GM18868 (cell line): Measurements from ENCODE around the gene GLIS2.

ENCODE experiments used
- ATAC-seq: cut with Tn5 transposase; IDR thresholded peaks from one replicate; pipeline ENCODE4 v1.9.1; 2021; ENCODE audit warnings: mild to moderate bottlenecking, moderate library complexity; ENCODE audit not compliant: unreplicated experiment

Gene GLIS2

DNA sequence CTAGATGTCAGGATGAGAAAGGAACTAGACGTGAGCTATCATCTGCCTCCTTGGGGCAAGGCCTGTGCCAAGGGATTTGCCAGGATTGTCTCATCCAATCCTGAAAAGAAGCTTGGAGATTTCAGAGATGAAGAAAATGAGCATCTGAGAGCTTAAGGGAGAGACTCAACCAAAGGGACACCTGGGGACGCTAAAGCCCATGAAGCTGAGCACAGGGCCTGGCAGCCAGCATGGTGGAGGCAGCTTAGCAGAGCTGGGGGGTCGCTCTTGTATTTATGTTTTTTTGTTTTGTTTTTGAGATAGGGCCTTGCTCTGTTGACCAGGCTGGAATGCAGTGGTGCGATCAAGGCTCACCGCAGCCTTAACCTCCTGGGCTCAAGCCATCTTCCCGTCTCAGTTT lies 18.4 kb upstream of the GLIS2 start:
- no peak for ATAC-seq

DNA sequence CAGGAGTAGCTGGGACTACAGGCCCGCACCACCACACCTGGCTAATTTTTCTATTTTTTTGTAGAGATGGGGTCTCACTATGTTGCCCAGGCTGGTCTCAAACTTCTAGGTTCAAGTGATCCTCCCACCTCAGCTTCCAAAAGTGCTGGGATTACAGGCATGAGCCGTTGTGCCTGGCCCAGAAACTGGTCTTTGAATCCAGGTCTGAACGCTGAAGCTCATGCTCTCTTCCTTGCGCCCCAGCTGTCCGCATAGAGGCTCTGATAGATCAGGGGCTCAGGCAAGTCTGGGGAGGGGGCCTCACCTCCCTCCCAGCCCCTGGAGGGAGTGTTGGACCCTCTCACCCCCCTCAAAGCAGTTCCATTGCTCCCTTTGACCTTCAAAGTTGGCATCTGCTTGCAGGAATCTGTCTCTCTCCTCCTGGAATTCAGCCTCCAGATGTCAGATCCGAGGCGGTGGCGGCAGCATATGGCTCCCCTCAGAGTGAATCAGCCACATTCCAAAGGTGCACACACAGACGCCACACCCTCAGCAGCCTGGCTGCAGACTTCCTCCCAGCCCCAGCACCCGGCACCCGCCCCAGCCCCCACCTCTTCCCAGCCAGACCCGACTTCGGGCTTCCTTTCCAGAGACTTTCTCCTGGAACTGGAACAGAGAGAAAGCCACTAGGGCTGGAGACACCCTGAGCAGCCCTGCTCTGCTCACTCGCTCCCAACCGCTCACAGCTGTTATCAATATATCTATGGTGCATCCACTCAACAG lies 16.9 kb upstream of the GLIS2 start:
- no peak for ATAC-seq

DNA sequence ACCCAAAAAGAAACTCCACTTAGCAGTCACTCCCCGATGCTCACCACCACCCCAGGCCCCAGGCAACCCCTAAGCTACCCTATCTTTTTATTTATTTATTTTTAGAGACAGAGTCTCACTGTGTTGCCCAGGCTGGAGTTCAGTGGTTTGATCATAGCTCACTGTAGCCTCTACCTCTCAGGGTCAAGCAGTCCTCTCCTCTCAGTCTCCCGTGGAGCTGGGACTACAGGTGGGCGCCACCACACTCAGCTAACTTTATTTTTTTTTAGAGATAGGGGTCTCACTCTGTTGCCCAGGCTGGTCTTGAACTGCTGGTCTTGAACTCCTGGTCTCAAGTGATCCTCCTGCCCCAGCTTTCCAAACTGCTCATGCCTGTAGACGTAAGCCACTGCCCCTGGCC lies 14.7 kb upstream of the GLIS2 start:
- ATAC-seq = no peak

DNA sequence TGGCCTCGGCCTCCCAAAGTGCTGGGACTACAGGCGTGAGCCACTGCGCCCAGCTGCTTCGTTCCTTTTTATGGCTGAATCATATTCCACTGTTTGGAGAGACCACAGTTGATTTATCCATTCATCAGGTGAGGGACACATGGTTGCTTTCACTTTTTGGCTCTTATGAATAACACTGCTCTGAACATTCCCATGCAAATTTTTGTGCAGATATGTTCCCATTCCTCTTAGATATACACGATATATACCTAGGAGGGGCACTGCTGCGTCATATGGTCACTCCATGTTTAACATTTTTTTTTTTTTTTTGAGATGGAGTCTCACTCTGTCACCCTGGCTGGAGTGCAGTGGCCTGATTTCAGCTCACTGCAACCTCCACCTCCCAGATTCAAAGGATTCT lies 13.9 kb upstream of the GLIS2 start:
- ATAC-seq = no peak

DNA sequence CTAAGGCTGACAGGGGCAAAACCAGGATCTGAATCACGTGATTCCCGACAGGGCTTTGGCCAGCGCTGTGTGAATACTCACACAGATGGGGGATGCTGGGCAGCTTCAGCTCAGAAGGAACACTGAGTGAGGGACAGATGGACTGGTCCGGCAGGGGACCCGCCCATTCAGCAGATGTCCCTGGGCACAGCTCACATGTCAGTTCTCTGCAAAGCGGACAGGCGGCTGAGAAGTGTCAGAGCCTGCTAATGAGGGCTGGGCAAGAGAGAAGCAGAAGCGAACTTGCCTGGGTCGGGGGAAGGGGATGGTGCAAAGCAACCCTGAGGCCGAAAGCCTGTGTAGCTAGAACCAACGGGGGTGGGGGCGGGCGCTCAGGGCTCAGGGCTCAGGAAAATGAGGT lies 11.9 kb upstream of the GLIS2 start:
- no peak for ATAC-seq

DNA sequence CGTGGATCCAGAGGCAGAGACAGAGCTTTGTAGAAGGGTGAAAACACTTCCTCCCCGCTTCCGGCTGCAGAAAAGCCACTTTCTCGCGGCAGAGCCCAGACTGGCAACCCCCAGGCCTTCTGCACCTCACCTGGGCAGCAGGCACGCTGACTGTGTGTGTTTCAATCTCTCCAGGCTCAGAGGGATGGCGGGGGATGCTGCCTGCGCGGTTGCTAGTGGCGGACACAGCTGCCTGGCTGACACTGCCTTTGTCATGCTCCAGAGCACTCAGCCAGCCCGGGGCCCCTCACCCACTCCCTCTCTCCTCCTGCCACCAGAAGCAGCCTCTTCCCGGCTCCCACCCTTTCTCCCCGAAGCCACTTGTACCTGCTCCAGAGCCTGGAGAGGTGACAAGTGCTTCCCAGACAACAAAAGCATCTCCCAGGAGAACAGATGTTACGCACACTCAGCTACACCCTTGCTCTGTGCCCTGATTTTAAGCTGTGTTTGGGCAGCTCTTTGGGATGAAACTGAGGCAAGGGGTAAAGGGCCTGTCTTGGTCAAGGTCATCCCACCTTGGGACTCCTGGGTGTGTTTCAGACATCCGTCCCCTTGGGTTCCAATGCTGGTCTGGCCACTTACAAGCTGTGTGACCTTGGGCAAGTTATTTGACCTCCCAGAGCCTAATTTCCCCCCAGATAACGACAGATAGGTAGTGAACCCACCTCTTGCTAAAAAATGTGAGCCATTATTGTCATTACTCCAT lies 9.2 kb upstream of the GLIS2 start:
- no peak for ATAC-seq

DNA sequence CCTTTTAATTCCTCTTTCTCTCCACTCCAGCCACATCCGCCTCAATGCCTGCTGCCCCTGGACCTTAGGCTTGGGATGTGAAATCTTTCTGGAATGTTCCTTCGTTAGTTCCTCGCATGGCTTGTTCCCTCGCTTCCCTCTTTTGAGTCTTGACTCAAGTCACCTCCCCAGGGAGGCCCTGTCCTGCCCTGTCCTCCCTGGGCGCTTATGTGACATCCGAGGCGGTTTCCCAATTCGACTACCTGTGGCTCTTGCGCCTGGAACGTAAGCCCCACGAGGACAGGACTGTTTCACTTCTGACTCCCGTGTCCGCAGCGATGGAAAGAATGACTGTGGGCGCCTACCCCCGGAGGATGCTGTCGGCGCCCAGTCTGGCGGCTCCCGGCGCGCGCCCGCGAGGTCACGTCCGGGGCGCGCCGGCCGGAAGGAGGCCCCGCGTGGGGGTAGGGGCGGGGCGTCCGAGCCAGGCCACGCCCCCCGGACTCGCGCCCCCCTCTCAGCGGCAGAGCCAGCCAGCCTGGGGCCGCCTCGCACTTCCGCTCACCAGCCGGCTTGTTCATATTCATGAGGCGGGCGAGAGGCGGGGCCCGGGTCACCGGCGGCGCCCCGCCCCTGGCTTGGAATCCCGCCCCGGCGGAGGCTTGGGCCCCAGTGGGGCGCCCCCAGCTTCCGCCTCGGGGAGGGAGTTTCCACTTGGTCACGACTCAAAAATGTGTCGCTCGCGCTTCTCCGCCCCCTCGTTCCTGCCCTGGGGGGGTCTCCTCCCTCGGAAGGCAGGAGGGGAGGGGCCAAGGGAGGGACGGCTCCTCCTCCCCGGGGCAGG lies 8.4 kb upstream of the GLIS2 start:
- ATAC-seq = peak; percentile 94

DNA sequence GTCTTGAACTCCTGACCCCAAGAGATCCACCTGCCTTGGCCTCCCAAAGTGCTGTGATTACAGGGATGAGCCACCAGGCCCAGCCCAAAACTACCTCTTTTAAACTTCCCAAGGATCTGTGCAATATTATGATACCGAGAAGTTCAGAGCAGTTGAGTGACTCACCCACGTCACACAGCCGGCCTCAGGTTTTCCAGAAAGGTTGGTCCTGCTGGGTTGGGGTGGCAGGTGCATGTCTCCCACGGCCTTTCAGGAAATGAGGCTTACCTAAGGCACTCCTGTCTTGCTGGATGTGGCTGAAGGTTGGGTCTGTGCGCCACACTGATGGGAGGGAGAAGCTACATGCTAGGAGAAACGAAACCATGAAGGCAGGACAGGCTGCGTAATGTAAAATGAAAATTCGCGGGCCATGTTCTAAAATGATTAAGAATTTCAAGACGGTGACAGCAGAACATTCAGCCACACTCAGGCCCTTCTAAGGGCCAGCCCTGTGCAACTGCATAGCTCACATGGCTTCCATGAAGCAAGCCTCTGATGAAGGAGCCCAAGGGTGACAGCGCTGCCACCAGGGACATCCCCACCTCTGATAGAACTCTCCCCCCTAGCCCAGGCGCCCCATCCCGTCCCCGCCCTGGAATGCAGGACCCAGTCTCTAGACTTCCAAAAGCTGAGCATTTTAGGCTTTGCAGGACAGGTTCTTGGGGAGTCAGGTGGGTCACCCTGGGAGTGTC lies 6.6 kb upstream of the GLIS2 start:
- no peak for ATAC-seq

DNA sequence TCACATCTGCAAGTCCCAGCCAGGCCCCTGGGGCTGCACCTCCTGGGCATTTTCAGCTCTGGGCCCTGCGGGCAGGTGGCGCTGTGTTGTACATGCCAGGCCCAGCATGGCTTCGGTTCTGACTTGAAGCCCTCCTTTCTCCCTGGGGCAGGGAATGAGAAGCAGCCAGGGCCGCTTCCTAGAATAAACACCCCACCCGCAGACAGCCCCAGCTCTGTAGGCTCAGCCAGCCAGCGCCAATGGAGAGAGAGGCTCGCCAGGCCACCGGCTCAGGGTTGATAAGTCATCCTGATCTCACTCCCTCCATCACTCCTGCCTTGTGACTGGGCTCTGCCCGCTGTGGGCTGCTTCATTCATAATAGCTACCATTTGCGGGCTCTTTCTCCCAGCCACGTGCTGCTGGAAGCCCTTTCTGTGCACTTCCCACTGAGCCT lies 6.0 kb upstream of the GLIS2 start:
- no peak for ATAC-seq

DNA sequence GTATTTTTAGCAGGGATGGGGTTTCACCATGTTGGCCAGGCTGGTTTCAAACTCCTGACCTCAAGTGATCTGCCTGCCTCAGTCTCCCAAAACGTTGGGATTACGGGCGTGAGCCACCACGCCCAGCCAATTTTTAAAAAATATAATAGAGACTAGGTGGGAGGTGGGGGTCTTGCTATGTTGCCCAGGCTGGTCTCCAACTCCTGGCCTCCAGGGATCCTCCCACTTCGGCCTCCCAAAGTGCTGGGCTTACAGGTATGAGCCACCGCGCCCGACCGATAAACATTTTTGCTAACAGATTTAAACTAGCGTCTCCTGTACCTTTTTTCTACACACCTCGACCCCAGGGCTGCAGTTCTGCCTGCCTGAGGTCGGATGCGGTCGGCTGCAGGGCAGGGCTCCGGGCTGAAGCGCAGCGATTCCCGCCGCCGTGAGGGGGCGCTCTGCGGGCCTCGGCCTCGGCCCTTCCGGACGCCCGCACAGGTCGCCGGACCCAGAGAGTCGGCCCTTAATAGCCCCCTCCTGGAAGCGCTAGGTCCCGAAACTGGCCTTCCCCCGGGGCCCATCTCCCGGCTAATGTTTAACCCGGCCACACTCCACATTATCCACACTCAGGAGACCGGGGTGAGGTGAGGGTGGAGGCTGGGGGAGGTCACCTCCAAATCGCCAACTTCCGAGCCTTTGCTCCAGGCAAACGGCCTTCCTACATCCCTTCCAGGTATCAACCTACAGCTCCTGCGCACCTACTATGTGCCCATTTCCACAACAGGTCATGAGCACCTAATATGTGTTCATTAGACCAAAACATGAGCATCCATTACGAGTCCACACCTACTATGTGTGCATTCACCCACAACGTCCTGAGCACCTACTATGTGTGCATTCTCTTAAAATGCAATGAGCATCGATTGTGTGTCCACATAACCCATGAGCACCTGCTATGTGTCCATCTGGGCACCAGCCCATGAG lies 2.0 kb upstream of the GLIS2 start:
- ATAC-seq = no peak

DNA sequence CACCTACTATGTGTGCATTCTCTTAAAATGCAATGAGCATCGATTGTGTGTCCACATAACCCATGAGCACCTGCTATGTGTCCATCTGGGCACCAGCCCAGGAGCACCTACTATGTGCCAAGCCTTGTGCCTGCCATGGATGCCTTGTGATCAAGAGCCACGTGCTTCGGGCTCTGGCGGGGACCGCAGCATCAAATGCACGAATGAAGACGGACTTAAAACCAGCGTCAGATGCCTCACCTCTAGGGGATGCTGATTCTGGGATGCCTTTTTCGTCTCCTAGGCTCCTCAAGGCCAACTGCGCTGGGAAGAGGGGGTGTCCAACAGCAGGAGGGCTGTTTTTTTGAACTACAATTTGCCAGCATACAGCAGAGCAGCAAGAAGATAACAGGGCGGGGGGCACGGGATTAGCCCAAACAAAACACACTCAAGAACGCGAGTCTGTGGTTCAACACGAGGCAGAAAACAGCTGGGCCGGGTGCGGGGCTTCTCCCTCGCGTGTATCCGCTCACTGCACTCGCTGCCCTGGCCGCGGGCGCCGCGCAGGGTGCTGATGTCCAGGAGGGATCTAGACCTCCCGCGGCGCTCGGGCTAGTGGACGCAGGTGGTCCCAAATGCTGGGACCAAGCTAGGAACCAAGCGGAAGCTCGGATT lies 1.2 kb upstream of the GLIS2 start:
- no peak for ATAC-seq

DNA sequence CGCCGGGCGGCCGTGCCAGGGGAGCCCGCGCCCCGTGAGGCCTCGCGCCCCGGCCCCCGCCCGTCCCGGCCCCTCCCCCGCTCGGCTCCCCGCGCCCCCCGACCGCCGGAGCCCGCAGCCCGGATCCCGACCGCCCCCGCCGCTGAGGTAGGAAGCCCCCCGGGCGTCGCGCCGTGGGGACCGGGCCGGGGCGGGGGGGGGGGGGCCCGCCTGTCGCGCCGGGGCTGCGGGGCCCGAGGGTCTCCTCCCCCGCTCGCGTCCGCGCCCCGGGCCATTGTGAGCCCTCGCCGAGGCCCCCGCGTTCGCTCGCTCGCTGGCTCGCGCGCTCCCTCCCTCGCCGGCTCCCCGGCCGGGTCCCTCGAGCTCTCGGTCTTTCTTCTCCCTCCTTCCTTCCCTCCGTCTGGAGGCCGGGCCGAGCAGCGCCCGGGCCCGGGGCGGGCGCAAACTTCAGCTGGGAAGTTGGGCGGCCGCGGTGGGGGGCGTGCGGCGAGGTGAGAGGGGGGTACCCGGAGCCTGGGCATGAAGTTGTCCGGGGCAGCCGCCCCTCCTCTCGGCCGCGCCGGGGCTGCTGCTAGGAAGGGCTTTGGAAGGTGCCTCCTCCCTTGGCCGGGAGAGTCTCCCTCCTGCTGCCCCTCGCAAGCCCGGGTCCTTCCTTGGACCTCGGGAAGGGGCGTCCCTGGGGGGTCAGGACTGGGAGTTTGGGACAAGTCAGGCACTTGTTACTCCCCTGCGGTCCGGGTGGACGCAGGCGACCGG lies 419 bp downstream of the GLIS2 start:
- no peak for ATAC-seq

DNA sequence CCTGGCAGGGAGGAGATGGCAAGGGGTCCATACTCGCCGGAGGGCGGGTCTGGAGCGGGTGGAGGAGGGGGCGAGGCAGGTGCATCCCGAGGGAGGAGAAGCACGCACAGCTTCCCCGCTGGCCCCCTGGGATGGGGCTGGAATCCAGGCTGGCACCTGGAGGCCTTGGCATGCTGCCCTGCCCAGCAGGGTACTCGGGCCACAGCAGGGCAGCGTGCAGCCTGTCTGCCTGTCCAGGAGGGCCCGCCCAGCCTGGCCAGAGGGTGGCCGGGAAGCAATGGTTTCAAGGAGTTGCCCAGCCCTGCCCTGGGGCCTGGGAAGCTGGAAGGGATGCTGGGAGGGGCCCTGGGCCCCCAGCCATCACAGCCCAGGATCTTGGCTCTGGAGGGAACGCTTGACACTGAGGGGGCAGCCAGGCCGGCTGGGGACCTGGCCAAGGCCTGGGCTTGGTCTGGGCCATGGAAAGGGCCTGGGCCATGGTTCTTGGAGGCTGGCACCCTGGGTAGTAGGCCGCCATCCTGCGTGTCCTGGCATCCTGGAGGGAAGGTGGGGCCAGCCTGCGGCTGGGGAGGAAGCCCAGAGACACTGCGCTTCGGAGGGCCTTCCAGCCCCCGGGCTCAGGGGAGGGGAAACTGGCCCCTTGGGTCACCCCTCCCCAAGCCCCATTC lies 1.1 kb downstream of the GLIS2 start:
- ATAC-seq = no peak

DNA sequence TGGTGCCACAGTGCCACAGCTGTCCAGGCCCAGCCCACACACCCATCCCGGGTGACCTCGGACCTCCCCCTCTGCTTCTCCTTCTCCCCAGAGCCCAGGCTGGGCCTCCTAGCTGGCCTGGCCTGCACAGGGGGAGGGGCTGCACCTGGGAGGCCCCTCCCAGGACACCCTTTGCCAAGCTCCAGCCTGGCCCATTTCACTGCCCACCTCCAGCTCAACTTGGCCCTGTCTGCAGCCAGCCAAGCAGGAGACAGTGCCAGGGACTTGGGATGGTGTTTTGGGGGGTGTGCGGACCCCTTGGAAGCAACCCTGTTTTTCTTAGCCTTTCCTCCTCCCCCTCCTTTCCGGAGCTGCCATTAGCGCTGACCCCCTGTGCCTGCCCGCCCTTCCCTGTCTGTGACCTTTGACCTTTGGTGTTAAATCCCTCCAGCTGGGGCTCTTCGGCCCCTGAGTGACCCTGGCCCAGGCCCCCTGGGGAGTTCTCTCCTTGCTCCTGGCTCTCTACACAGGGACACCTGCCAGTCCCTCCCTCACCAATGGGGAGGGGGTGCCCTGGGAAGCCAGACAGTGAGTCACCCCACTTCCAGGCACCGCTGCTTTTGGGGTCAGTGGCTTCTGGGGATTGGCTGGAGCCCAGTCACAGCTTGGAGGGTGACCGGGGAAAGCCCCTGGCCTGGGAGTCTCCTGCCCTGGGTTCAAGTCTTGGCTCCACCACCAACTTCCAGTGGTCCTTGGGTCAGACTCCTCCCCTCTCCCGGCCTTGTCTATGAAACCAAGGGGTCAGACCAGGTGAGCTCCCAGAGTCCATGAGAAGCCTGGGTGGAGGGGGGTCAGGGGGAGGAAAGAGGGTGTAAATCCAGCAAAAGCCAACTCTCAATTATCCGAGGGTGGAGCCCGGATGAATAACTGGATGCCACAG lies 1.9 kb downstream of the GLIS2 start:
- no peak for ATAC-seq

DNA sequence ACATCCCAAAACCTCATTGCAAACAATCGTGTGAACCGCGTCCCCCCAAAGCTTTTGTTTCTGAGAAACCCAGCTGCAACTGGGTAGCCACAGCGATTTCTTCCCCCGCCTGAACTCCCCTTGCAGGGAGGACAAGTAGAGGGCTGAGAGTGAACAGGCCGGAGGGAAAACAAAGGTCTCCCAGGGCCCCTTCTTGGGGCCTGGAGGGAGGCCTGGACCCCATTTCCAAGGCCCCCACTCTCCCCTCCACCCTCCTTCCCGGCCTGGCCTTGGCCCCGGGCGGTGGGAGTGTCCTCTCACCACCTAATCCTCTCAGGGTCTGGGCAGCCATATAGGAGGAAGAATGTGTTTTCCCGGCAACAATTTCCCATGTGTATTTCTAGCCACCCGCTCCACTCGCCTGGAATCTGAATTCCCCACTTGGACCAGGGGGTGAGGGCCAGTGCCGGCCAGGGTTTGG lies 2.6 kb downstream of the GLIS2 start:
- ATAC-seq = no peak

DNA sequence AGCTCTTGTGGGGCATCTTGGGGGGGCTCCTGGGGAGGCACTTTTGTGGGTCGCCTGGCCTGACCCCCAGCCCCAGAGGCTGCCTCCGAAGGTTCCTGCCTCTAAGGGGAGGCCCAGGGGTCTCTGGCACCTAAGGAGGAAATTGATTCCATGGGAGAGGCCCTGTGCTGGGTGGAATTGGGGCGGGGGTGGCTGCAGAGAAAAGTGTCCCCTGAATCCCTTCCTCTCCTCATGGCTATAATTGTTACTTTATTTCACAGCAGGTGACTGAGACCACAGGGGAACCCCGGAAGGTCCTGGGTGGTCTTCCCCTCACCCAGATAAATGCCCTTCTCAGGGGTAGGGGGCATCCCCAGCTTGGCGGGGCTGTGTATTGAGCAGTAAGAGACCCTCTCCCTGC lies 3.1 kb downstream of the GLIS2 start:
- ATAC-seq = no peak
